BLaER1 treated with 17β-estradiol and CSF1 and Interleukin-3, amounts not matched to agents 10 nM and 100 nM (cell line): Measurements from ENCODE around the gene RASGRF1.

Experiments
- H3K27ac ChIP-seq, 11 experiments: shearing (Covaris generic); formaldehyde crosslinking; 2 replicates each; pipeline ENCODE4 v1.8.1; 2022
- H3K27me3 ChIP-seq, 11 experiments: shearing (Covaris generic); formaldehyde crosslinking; 2 replicates each; pipeline ENCODE4 v1.8.1; 2022
- H3K36me3 ChIP-seq, 11 experiments: shearing (Covaris generic); formaldehyde crosslinking; 2 replicates each; pipeline ENCODE4 v1.8.1; 2022
- H3K4me1 ChIP-seq, 10 experiments: shearing (Covaris generic); formaldehyde crosslinking; 2 replicates each; pipeline ENCODE4 v1.8.1; 2022
- H3K4me2 ChIP-seq, 11 experiments: shearing (Covaris generic); formaldehyde crosslinking; 2 replicates each; pipeline ENCODE4 v1.8.1; 2022
- H3K4me3 ChIP-seq, 10 experiments: shearing (Covaris generic); formaldehyde crosslinking; 2 replicates each; pipeline ENCODE4 v1.8.1; 2022
- H3K9ac ChIP-seq, 11 experiments: shearing (Covaris generic); formaldehyde crosslinking; 2 replicates each; pipeline ENCODE4 v1.8.1; 2022
- H3K9me3 ChIP-seq, 11 experiments: shearing (Covaris generic); formaldehyde crosslinking; replicated peaks in 1 of 11; 2 replicates each; pipeline ENCODE4 v1.8.1; 2022
- H4K20me1 ChIP-seq, 11 experiments: shearing (Covaris generic); formaldehyde crosslinking; 2 replicates each; pipeline ENCODE4 v1.8.1; 2022
- Cebpa-rat ChIP-seq, 11 experiments: shearing (Covaris generic); IDR thresholded peaks; 2 replicates each; pipeline ENCODE4 v1.8.1; 2022

Gene RASGRF1

DNA sequence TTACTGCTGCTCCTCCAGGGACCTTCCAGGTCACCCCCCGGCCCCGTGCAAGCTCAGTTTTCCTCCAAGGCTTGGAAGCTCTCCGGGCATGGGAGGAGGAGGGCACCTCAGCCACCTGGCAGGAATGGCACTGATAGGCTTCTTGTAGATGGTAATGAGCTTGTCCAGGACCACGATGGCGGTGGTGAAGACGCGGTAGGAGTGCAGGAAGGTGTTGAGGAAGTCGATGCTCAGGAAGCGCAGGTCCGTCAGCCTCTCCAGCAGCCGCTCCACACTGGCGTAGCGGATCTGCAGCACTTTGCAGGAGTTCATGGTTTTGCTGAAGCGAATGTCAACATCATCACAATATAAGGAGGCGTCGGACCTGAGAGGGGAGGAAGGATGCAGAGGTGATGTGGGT, 84.5 kb downstream of the RASGRF1 start:
- H3K4me1 ChIP-seq: peaks cover 35 to 73% (median 54%) of the 10 kb centered on the region in 10 experiments
- H3K27me3 ChIP-seq: no peaks in the 10 kb centered on the region
- peak overlapping the region in 1 of 11 experiments; percentile 21; a peak in 1 of 22 replicates for H3K27ac ChIP-seq
- TF ChIP-seq Cebpa-rat (IDR thresholded peaks at IDR 0.05): no peak
- H3K4me2 ChIP-seq: peak overlapping the region in 9 of 11 experiments; percentile 20 to 93 (median 57); a peak in 12 of 22 replicates
- no peaks in the 10 kb centered on the region for H3K36me3 ChIP-seq
- H3K9ac ChIP-seq: no peak overlapping the region
- no peaks in the 10 kb centered on the region for H4K20me1 ChIP-seq
- H3K4me3 ChIP-seq: no peak overlapping the region
- no peaks in the 10 kb centered on the region for H3K9me3 ChIP-seq

DNA sequence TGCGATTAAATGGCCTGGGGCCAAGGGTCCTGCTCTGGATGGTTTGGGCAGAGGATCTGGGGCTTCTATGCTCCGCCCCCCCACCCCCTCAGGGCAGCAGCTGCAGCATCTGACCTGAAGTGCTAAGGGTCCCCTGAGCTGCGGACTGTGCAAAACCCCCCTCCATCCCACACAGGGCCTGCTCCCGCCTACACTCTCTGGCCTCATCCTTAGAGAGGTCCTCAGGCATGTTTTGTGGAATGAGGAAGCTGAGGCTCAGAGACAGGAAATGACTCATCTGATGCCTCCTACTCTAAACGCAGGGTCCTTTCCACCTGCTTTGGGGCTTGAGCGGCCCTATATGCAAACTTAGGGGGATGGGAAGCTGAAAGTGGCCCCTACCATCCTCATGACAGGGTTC, 86.2 kb downstream of the RASGRF1 start:
- peak overlapping the region in 7 of 11 experiments; percentile 21 to 68 (median 55); a peak in 10 of 22 replicates for H3K9ac ChIP-seq
- no peaks in the 10 kb centered on the region for H3K27me3 ChIP-seq
- H3K4me3 ChIP-seq: peak overlapping the region in 1 of 10 experiments; percentile 7; a peak in 1 of 20 replicates
- no peaks in the 10 kb centered on the region for H4K20me1 ChIP-seq
- no peaks in the 10 kb centered on the region for H3K9me3 ChIP-seq
- H3K4me2 ChIP-seq: peak overlapping the region; percentile 68 to 93 (median 89)
- TF ChIP-seq Cebpa-rat (IDR thresholded peaks at IDR 0.05): no peak
- H3K27ac ChIP-seq: peak overlapping the region in 10 of 11 experiments; percentile 22 to 79 (median 66); a peak in 21 of 22 replicates
- H3K36me3 ChIP-seq: no peaks in the 10 kb centered on the region
- peaks cover 35 to 63% (median 52%) of the 10 kb centered on the region in 10 experiments for H3K4me1 ChIP-seq

DNA sequence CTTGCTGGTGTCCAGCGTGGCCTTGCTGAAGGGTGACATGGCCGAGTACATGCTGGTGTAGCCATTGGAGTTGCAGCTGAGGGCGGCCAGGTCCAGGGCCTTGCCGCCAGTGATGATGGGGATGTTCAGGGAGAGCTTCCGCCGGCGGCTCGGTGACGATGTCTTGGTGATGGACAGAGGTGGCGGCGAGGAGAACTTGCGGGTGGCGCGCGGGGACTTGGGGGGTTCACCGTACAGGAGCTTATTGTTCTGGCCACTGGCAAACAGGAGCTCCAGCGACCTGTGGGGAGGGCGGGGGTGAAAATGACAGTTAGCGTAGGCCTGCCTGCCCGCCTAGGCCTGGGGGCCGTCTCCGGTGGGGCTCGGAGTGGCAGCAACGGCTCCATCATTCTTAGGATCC, 86.7 kb downstream of the RASGRF1 start:
- Histone ChIP-seq H3K27me3 (no peaks in the 10 kb centered on the region), H3K9me3 (no peaks in the 10 kb centered on the region), H3K27ac (peak overlapping the region in 10 of 11 experiments; percentile 3 to 79 (median 66); a peak in 20 of 22 replicates), H3K4me1 (peaks cover 35 to 58% (median 50%) of the 10 kb centered on the region in 10 experiments), H3K4me3 (peak overlapping the region in 1 of 10 experiments; percentile 7; a peak in 2 of 20 replicates), H3K9ac (peak overlapping the region in 8 of 11 experiments; percentile 10 to 68 (median 46); a peak in 11 of 22 replicates), H3K4me2 (peak overlapping the region; percentile 68 to 93 (median 89)), H4K20me1 (no peaks in the 10 kb centered on the region), H3K36me3 (no peaks in the 10 kb centered on the region)
- no peak for TF ChIP-seq Cebpa-rat (IDR thresholded peaks at IDR 0.05)

DNA sequence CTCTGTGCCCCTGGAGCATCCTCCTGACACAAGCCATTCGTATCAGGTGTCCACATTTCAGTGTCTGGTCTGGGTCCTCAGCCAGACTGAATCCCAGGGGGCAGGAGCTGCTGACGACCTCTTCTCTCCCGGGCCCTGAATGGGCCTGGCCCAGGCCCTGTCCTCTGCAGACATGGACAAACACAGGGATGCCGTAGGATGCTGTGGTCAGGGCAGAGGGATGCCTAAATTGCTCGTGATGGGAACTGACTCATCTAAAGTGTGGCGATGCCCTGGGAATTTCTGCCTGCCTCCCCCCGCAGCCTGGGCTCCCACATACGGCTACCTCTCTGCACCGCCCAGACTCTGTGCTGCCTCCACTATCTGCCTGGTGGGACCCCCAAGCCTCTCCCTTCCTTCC, 87.3 kb downstream of the RASGRF1 start:
- no peak for TF ChIP-seq Cebpa-rat (IDR thresholded peaks at IDR 0.05)
- H3K4me2 ChIP-seq: peak overlapping the region; percentile 68 to 93 (median 89); a peak in 21 of 22 replicates
- H3K27me3 ChIP-seq: no peaks in the 10 kb centered on the region
- no peak overlapping the region; a peak in 1 of 20 replicates for H3K4me3 ChIP-seq
- no peaks in the 10 kb centered on the region for H4K20me1 ChIP-seq
- no peaks in the 10 kb centered on the region for H3K36me3 ChIP-seq
- H3K4me1 ChIP-seq: peaks cover 35 to 58% (median 49%) of the 10 kb centered on the region in 10 experiments
- H3K9ac ChIP-seq: peak overlapping the region in 10 of 11 experiments; percentile 4 to 68 (median 27); a peak in 8 of 22 replicates
- H3K9me3 ChIP-seq: no peaks in the 10 kb centered on the region
- H3K27ac ChIP-seq: peak overlapping the region in 10 of 11 experiments; percentile 35 to 79 (median 66); a peak in 20 of 22 replicates

DNA sequence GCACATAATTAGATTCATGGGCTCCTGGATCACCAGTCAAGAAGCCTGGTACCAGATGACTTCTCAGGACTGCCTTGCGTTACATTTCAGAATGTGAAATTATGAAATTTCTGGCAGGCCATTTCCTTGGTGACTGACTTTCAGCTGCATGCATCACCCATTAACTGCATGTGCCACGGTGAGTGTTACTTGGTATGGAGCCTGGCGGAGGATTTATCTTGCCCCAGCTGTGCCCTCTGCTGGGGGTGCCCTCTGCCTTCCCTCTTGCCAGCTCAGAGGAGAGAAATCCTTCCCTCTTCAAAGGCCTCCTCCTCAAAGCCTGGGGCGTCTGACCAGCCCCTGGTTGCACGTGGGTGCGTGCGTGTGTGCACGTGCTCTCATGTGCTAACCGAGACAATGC, 88.0 kb downstream of the RASGRF1 start:
- no peaks in the 10 kb centered on the region for H3K27me3 ChIP-seq

DNA sequence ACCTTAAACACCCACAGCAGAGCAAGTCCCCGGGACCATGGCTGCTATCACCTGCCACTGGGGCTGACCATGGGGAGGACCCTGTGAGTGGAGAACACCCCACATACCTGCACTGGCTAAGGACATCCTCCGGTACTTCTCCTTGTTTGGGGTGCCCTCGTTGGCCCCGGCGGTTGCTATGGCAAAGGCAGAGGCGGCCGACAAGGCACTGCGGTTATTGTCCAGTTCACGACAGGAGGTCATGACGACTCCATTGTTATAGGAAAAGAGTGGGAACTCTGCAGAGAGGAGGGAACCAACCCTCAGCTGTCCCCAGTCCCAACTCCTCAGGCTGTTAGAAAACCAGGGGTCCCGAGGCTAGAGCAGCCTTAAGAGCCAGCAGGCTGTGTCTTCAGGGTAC, 90.9 kb downstream of the RASGRF1 start:
- no peak for TF ChIP-seq Cebpa-rat (IDR thresholded peaks at IDR 0.05)
- no peak overlapping the region for H3K9ac ChIP-seq
- no peaks in the 10 kb centered on the region for H3K36me3 ChIP-seq
- H3K27ac ChIP-seq: no peak overlapping the region
- no peaks in the 10 kb centered on the region for H3K9me3 ChIP-seq
- H3K4me3 ChIP-seq: no peak overlapping the region
- H3K4me1 ChIP-seq: peaks cover 31 to 62% (median 43%) of the 10 kb centered on the region in 10 experiments
- H4K20me1 ChIP-seq: no peaks in the 10 kb centered on the region
- no peaks in the 10 kb centered on the region for H3K27me3 ChIP-seq
- no peak overlapping the region for H3K4me2 ChIP-seq

More for the DNA sequence above, 88.0 kb downstream of the RASGRF1 start:
- peak overlapping the region in 8 of 11 experiments; percentile 76 to 93 (median 90); a peak in 13 of 22 replicates for H3K4me2 ChIP-seq
- no peak for TF ChIP-seq Cebpa-rat (IDR thresholded peaks at IDR 0.05)
- H4K20me1 ChIP-seq: no peaks in the 10 kb centered on the region
- peaks cover 35 to 66% (median 53%) of the 10 kb centered on the region in 10 experiments for H3K4me1 ChIP-seq
- no peak overlapping the region for H3K4me3 ChIP-seq
- no peaks in the 10 kb centered on the region for H3K9me3 ChIP-seq
- H3K27ac ChIP-seq: peak overlapping the region in 10 of 11 experiments; percentile 35 to 79 (median 66); a peak in 10 of 22 replicates
- peak overlapping the region in 5 of 11 experiments; percentile 10 to 30 (median 24); a peak in 3 of 22 replicates for H3K9ac ChIP-seq
- H3K36me3 ChIP-seq: no peaks in the 10 kb centered on the region

DNA sequence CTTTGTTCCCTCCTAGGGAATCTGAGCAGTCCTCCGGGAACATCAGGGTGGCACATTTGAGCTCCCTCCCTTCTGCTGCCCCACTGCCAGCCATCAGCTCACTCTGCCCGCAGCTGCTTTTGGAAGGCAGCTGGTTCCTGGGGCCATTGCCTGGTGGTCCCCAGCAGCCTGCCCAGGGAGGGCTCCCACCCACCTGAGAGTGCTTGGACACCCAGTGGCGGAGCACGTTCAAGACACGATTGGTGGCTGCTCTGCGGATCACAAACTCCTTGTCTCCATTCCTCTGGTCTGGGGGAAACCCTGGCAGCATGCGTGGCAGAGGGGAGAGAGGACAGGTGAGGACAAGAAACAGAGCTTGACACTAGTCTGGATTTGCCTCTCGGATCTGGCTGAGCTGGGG, 92.1 kb downstream of the RASGRF1 start:
- Histone ChIP-seq H3K9ac (no peak overlapping the region), H4K20me1 (no peaks in the 10 kb centered on the region), H3K9me3 (no peaks in the 10 kb centered on the region), H3K36me3 (no peaks in the 10 kb centered on the region), H3K4me1 (peaks cover 28 to 62% (median 41%) of the 10 kb centered on the region in 10 experiments), H3K4me3 (no peak overlapping the region), H3K27me3 (no peaks in the 10 kb centered on the region), H3K27ac (no peak overlapping the region), H3K4me2 (peak overlapping the region in 5 of 11 experiments; percentile 0 to 70 (median 48); a peak in 7 of 22 replicates)
- TF ChIP-seq Cebpa-rat (IDR thresholded peaks at IDR 0.05): no peak

DNA sequence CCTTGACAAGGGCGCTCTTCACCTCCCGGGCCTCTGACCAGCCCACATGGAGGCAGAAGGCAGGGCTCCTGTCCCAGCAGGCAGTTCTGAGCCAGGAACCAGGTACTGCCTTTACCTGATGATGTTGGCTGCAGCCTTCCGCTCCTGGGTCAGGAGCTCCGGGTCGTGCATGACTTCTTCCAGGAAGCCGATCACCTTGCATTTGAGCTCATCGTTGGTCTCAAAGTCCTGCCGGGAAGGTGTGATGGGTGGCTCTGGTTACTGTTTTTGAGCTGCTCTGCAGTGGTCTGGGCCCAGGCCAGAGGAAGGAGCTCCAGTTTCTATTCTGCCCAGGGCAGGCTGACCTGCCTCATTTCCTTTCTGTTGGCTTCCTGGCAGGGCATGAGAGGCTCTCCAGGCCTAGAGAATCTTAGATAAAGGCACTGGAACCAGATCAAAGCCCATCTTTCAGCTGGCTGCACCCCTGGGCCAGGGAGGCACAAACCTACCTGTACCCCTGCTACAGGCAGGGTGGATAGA, 92.5 kb downstream of the RASGRF1 start:
- no peaks in the 10 kb centered on the region for H3K36me3 ChIP-seq
- peak overlapping the region in 5 of 11 experiments; percentile 0 to 70 (median 48); a peak in 7 of 22 replicates for H3K4me2 ChIP-seq
- H3K9ac ChIP-seq: no peak overlapping the region
- no peak overlapping the region for H3K27ac ChIP-seq
- H3K9me3 ChIP-seq: no peaks in the 10 kb centered on the region
- TF ChIP-seq Cebpa-rat (IDR thresholded peaks at IDR 0.05): no peak
- no peaks in the 10 kb centered on the region for H4K20me1 ChIP-seq
- no peaks in the 10 kb centered on the region for H3K27me3 ChIP-seq
- peaks cover 28 to 62% (median 41%) of the 10 kb centered on the region in 10 experiments for H3K4me1 ChIP-seq
- H3K4me3 ChIP-seq: no peak overlapping the region

DNA sequence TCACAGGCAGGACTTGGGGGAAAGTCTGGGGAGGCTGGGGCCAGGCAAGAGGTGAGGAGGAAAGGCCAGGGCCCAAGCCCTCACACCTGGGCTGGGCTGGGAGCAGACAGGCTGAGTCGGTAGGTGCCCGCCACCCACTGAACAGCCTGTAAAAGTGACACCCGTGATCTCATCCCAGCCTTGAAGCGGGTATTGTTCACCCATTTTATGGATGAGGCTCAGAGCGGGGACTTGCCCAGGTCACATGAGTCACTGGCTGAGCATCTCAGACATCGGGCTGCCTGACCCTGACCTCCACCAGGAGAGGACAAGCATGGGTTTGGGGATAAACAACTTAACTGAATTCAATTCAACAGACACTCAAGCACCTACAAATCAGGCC, 93.7 kb downstream of the RASGRF1 start:
- H3K27ac ChIP-seq: no peak overlapping the region
- H3K4me2 ChIP-seq: peak overlapping the region in 3 of 11 experiments; percentile 51 to 72 (median 68); a peak in 2 of 22 replicates
- no peak for TF ChIP-seq Cebpa-rat (IDR thresholded peaks at IDR 0.05)
- H3K9me3 ChIP-seq: no peaks in the 10 kb centered on the region
- H3K27me3 ChIP-seq: no peaks in the 10 kb centered on the region
- no peaks in the 10 kb centered on the region for H3K36me3 ChIP-seq
- H3K9ac ChIP-seq: no peak overlapping the region
- H3K4me1 ChIP-seq: peaks cover 31 to 62% (median 45%) of the 10 kb centered on the region in 10 experiments
- no peaks in the 10 kb centered on the region for H4K20me1 ChIP-seq
- no peak overlapping the region for H3K4me3 ChIP-seq
